Right renal cortex interstitium (tissue), 3 donors: ENCODE results near the gene GPRASP1. TPM values are rescaled to one million over a fixed set of nuclear protein-coding genes. Genes with fewer than 3 reads are reported as not detected.
"Not testable (repeated sequence)": the region's sequence is repeated elsewhere in the genome, so short reads cannot be mapped to it uniquely, and the experiment has no call there.

Experiments
- DNase-seq, 3 donors: peaks; one replicate each; pipeline ENCODE4 v3.0.0-alpha.2; 2013; ENCODE audit warnings: low read depth in 3 of 3, low spot score in 2 of 3
- polyA plus RNA-seq, 3 donors: library from polyadenylated mRNA; unstranded; fragments of 120-200 nt; gene quantifications; one replicate each; pipeline ENCODE4 v1.2.1, GENCODE V29; 2013; ENCODE audit not compliant: insufficient read length in 3 of 3

GPRASP1 gene, protein sequence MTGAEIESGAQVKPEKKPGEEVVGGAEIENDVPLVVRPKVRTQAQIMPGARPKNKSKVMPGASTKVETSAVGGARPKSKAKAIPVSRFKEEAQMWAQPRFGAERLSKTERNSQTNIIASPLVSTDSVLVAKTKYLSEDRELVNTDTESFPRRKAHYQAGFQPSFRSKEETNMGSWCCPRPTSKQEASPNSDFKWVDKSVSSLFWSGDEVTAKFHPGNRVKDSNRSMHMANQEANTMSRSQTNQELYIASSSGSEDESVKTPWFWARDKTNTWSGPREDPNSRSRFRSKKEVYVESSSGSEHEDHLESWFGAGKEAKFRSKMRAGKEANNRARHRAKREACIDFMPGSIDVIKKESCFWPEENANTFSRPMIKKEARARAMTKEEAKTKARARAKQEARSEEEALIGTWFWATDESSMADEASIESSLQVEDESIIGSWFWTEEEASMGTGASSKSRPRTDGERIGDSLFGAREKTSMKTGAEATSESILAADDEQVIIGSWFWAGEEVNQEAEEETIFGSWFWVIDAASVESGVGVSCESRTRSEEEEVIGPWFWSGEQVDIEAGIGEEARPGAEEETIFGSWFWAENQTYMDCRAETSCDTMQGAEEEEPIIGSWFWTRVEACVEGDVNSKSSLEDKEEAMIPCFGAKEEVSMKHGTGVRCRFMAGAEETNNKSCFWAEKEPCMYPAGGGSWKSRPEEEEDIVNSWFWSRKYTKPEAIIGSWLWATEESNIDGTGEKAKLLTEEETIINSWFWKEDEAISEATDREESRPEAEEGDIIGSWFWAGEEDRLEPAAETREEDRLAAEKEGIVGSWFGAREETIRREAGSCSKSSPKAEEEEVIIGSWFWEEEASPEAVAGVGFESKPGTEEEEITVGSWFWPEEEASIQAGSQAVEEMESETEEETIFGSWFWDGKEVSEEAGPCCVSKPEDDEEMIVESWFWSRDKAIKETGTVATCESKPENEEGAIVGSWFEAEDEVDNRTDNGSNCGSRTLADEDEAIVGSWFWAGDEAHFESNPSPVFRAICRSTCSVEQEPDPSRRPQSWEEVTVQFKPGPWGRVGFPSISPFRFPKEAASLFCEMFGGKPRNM (N-terminal part only)
- 10 to 100 TPM in 2 of 3 donors, 1 to 10 TPM in 1; 8.8 to 15.4 (median 11.9) TPM for polyA plus RNA-seq

DNA sequence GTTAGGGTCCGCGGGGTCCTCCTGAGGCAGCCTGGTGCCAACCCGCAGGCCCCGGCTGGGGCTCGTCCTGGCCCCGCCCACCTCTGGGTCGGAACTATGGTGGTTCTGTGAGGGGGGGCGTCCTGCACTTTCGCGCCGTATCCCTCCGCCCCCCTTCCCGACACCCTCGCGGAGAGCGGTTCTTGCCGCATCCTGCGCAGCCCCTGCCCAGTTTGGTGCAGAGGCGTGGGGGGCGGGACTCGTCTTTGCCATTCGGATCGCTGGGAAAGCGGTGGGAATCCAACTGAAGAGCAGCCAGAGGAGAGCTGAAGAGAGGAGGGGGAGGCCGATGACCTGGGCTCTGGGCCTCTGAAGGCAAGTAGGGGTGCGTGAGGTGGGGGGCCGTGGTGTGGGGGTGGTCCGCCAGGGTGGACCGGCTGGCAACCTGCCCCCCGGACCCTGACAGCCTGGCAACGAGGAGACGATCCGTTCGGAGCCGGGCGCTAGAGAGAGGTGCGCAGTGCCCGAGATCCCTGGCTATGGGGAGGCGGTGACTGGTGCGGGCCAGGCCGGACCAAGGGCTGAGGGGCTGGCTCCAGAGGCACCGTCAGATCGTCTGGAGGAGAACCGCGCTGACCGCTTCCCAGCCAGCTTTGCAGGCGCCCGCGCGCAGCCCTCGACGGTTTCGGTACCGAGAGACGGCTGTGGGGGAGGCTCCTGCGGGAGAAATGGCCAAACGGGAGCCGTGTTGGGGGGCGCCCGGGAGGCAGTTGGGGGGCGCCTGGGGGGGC lies at the start of gene GPRASP1:
GPRASP1 (plus strand) TSS at position 242 of the 770 bp plus-strand sequence. CDS start 2,431 bp downstream, outside the sequence.
- DNase-seq: peak in 1 of 3 donors; percentile 41

DNA sequence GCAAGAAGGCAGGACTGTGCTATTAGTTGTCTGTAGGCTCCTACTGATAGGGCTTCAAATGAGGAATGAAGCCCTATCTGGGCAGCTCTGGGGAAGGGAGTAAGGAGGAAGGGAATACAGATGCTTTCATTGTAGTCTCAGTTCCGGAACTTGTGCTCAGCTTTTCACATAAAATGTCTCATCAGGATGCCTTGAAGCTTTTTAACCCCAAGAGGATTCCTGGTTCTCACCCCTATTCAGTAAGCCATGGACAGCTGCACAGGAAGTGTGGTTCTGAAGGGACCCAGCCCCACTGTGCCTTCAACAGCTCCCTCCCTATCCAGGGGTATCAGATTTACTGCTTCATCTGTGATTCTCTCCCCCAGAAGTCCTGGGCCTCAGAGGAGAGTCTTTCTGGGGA lies 47.0 kb upstream of the GPRASP1 start:
- no peak for DNase-seq

DNA sequence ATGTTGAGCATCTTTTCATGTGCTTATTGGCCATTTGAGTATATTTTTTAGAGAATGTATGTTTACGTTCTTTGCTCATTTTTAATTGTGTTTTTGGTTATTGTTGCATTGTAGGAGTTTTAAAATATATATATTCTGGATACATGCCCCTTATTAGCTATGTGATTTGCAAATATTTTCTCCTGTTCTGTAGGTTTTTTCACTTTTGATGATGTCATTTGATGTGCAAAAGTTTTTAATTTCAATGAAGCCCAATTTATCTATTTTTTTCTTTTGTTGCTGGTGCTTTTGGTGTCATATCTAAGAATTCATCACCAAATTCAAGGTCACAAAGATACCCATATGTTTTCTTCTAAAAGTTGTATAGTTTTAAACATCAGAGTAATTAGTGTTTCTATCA lies 45.2 kb upstream of the GPRASP1 start:
- no peak for DNase-seq

- no peak for DNase-seq
Measured at GRCh38 chrX:102610905-102611304, 40.4 kb upstream of the GPRASP1 start.

DNA sequence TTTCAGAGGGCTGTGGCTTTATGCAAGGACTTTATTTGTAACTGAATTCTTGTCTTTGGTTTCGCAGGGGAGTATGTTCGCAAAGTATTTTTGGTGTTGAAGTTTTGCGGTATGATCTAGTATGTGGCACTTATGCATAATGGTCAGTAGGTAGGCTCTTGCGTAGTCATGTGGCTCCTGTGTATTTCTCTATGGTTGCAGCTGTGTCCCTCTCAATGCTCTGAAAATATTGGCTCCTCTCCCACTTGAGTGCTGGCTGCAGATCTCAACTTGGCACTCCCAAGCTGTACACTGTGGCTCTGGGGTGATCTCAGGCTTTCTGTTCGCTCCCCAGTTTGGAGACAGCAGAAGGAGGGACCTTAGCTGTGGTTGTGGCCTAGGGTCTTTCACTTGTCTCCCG lies 27.2 kb upstream of the GPRASP1 start:
- DNase-seq: no peak

GRCh38 chrX:102627640-102628039 lies 23.6 kb upstream of the GPRASP1 start:
- DNase-seq: no peak

DNA sequence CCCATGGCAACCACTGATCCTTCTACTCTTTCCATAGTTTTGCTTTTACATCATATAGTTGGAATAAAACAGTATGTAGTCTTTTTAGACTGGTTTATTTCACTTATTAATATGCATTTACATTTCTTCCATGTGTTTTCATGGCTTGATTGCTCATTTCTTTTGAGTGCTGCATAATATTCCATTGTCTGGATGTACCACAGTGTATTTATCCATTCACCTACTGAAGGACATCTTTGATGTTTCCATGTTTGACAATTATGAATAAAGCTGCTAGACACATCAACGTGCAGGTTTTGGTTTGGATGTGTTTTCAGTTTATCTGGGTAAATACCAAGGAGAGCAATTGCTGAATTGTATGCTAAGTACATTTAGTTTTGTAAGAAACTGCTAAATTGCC lies 13.7 kb upstream of the GPRASP1 start:
- no peak for DNase-seq

DNA sequence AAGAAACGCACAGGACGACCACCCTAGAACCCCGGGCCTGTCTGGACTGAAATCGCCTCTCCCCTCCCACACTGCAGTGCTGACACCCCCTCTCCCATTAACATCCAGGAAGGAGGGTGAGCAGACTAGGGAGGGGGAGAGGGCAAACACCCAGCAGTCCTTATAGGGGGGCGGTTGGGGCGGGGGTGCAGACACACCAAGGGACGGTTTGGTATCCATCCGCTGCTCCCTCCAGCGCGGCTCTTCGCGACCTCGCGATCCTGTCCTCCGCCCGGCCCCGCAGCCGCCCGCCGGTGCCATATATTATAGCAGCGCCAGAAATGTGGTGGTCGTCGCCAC lies 411 bp upstream of the GPRASP1 start:
- DNase-seq: no peak

- DNase-seq: peak in 1 of 3 donors; percentile 45
Measured at GRCh38 chrX:102652031-102652688, 877 bp downstream of the GPRASP1 start.

DNA sequence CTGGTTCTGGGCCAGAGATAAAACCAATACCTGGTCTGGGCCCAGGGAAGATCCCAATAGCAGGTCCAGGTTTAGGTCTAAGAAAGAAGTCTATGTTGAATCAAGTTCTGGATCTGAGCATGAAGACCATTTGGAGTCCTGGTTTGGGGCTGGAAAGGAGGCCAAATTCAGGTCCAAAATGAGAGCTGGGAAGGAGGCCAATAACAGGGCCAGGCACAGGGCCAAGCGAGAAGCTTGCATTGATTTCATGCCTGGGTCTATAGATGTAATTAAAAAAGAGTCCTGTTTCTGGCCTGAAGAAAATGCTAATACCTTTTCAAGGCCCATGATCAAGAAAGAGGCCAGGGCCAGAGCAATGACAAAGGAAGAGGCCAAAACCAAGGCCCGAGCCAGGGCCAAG lies 3.4 kb downstream of the GPRASP1 start:
- no peak for DNase-seq

- DNase-seq: no peak
Measured at GRCh38 chrX:102658556-102658955, 7.3 kb downstream of the GPRASP1 start.

GRCh38 chrX:102659790-102660757 lies 8.8 kb downstream of the GPRASP1 start:
- DNase-seq: peak in 2 of 3 donors; percentile 60 to 61

DNA sequence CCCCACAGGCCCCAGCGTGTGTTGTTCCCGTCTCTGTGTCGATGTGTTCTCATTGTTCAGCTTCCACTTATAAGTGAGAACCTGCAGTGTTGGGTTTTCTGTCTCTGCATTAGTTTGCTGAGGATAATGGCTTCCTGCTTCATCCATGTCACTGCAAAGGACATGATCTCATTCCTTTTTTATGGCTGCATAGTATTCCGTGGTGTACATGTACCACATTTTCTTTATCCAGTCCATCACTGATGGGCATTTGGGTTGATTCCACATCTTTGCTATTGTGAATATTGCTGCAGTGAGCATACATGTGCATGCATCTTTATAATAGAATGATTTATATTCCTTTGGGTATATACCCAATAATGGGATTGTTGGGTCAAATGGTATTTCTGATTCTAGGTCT lies 12.5 kb downstream of the GPRASP1 start:
- not testable (repeated sequence) for DNase-seq

- not testable (repeated sequence) for DNase-seq
Measured at GRCh38 chrX:102667034-102667433, 15.8 kb downstream of the GPRASP1 start.

DNA sequence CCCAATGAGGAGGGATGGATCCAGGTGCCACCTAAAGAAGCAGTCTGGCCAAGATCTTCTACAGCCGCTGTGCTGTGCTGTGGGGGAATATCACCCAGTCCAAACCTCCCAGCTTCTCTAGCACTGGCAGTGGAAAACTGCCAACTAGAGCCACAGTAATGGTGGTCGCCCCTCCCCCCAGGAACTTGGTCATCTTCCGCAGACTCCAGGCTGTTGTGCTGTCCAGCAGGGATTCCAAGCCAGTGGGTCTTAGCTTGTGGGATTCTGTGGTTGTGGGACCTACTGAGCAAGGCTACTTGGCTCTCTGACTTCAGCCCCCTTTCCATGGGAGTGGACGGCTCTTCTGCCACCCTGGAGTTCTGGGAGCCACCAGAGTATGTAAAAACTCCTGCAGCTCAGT lies 18.2 kb downstream of the GPRASP1 start:
- no peak for DNase-seq

- no peak for DNase-seq
Measured at GRCh38 chrX:102672856-102673255, 21.6 kb downstream of the GPRASP1 start.

DNA sequence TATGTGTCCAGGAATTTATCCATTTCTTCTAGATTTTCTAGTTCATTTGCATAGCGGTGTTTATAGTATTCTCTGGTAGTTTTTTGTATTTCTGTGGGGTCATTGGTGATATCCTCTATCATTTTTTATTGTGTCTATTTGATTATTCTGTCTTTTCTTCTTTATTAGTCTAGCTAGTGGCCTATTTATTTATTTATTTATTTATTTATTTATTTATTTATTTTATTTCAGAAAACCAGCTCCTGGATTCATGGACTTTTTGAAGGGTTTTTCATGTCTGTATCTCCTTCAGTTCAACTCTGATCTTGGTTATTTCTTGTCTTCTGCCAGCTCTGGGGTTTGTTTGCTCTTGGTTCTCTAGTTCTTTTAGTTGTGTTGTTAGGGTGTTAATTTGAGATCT lies 26.2 kb downstream of the GPRASP1 start:
- not testable (repeated sequence) for DNase-seq

DNA sequence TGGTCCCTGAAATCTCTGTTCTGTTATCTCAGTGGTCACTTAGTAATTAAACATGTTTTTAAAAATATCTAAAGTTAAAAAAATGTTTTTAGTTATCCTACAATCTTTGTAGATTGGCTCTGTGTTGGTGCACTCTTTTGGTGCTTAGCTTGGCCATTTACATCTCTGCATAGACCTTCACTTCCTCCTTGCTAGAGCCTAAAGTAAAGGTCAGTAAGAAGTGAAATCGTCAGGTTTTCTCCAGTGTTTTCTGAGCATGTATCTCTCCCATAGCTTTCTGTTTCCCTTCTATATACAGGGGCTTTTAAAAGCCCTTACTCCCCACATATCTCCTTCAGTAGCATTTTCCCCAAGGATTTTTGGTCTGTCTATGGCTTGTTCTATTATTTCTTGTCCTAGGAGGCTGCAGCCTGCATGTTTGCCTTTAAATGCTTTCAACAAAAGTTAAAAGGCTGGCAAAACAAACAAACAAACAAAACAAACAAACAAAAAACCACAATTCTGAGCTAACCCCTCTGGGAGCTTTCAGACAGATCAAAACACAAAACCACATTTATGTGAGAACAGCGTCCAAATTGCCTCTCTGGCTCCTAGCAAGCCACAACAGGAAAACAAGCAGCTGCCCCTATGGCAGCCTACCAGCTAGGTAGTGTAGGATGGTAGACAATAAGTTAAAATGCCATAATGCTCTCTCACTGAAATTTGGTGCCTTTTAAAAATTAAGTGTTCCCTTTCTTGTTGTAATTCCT lies 33.7 kb downstream of the GPRASP1 start:
- no peak for DNase-seq
